ENCODE data around the gene PP2D1.
"Not testable (repeated sequence)": the region's sequence is repeated elsewhere in the genome, so short reads cannot be mapped to it uniquely, and the experiment has no call there.

The PP2D1 gene

DNA sequence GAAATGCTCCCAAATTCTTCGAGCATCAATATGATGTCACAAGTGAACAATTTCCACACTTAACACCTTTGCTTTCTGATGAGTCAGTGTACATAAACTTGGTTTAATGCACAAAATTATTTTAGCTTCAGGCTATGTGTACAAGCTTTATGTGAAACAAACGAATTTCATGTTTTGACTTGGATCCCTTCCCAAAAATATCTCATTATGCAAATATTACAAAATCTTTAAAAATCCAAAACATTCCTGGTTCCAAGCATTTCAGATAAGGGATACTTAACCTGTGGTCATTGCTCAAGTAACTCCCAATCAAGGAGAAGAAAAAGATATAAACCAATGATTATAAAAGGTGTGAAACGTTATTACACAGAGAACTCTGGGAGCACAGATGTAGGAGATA is 40.0 kb downstream of the PP2D1 start:
- no peak for DNase-seq

DNA sequence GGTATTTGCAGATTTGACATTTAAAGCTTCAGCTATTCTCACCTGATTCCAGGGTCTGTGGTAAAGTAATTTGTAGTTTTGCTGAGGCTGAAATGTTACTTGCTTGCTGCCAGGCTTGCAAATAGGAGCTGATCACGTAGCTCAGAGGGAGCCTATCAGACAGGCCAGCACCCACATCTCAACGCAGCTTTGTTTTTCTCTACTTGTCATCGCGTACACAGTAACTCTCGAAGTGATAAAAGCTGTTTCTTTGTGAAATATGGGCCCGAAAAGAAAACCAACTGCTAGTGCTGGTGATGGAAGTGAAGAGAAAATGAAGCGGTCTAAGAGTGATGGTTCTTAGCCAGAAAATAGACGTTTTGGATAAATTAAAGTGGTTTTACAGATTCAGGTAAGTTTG is 41.7 kb downstream of the PP2D1 start:
- no peak for DNase-seq

DNA sequence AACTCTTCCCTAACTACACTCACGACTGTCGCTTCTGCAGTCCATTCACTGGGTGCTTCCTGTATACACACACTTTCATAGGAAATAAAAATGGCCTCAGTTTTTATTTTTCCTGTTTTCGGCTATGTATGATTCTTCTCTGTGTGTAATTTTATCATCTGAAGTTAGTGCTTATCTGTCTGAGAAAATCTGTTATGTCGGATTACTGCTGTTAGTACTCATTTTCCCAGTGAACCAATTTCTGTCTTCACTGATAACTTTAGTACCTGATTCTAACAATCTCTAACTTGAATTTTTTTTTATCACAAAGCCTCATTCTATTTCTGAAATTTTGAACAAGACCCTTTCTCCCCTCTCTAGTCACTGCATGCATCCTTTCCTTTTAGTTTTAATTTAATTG is 44.3 kb downstream of the PP2D1 start:
- DNase-seq = no peak

- no peak for DNase-seq
Measured at GRCh38 chr3:19967208-19967607, 44.9 kb downstream of the PP2D1 start.

GRCh38 chr3:19961960-19962359 is 50.1 kb downstream of the PP2D1 start:
- DNase-seq = no peak

GRCh38 chr3:19960696-19961095 is 51.4 kb downstream of the PP2D1 start:
- DNase-seq = no peak

DNA sequence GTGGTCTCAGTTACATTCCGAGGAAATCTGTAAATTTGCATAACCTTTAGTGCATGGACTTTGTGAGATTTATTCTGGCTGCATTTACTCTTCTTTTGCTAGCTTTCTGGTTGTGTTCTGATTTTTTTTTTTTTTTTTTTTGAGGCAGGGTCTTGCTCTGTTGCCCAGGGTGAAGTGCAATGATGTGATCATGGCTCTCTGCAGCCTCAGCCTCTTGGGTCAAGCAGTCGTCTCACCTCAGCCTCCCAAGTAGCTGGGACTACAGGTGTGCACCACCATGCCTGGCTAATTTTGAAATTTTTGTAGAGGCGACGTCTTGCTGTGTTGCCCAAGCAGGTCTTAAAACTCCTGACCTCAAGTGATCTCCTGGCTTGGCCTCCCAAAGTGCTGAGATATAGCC is 52.6 kb downstream of the PP2D1 start:
- no peak for DNase-seq

- not testable (repeated sequence) for DNase-seq
Measured at GRCh38 chr3:19957354-19957753, 54.7 kb downstream of the PP2D1 start.

- DNase-seq = no peak
Measured at GRCh38 chr3:19954676-19955075, 57.4 kb downstream of the PP2D1 start.

- no peak for DNase-seq
Measured at GRCh38 chr3:19950316-19950715, 61.7 kb downstream of the PP2D1 start.

DNA sequence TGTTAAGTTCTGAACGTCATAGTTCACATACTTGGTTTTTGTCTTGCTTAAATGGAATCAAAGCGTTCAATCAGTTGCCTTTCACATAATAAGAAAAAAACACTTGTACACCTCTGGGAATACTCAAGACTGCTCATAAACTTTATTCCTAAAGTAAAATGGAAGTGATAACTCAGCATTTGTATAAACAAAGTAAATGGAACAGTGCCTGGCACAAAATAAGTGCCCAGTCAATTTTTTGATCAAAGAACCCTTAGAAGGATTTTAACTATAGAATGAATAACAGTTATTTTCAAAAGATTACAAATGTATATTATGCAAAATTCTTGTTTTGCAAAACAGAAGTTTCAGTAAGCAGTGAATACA is 63.9 kb downstream of the PP2D1 start:
- DNase-seq = no peak

- DNase-seq = peak in 43 of 56 donors; percentile 2 to 78 (median 44)
Measured at GRCh38 chr3:19947549-19948225, 64.4 kb downstream of the PP2D1 start.

DNA sequence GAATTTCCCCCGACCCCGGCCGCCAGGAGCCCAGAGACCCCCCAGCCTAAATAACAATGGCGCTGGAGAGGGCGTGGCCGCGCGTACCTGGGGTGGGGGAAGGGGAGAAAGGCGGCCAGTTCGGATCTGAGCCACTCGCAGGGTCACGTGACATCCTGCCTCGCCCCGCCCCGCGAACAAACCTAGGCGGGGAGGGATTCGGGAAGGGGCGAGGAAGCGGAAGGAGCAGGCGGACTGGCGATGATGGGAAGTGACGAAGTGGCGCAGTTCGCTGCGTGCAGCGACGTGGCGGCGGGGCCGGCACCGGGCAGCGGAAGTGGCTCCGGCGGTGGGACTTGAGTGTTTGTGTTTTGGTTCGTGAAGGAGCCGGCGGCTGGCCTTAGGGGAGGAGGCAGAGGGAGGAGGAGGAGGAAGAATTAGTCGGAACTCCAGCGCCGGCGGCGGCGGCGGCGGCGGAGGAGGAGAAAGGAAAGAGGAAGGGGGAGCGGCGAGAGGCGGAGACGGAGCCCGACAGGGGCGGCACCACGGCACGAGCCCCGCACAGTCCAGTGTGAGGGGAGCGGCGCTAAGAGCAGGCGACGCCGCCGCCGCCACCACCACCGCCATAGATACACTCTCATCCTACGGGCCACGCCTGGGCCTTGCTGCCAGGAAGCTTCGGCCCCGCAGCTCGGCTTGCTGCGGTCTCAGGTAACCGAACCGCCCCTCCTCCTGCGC is 65.1 kb downstream of the PP2D1 start, which contains the start of gene RAB5A:
Gene RAB5A (plus strand): TSS at position 266 of the 717 bp plus-strand sequence. CDS start 3,802 bp downstream, outside the sequence.
- peak; percentile 55 to 97 (median 92) for DNase-seq

DNA sequence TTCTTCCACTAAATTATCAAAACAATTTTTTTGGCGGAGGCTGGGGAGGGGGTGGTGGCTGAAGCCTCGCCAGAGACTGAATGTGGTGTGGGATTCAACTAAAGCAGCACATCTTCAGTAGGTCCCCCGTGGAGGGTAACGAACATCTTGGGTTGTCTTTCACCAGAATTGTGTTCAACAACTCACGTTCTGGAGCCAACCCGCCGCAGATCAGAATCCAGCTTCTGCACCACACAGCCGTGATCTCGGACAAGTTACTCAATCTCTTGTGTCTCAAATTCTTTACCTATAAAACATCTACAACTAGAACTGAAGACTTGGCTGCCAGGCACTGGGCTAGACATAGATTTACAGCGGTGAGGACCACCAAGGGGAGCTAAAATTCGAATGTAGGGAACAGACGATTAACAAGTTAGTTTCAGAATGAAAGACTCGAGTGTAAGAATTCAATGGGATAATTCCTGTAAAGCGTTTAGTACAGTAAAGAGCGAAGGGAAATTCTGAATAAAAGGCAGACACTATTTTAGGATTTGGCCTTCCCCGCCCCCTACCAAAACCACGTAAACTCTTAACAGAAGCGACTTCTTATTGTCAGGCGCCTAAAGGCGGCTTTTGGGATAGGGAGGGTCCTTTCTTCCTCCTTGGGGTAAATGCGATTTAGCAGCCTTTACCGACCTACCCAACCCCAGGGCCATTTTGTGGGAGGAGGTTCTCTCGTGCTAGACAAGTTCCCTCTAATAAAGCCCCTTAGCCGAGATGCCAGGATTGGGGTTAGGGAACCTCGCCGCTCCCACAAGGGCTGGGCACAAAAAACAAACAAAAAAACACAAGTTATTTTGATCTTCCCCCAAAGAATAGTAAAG is 65.9 kb downstream of the PP2D1 start:
- DNase-seq = peak in 9 of 56 donors; percentile 10 to 70 (median 33)

DNA sequence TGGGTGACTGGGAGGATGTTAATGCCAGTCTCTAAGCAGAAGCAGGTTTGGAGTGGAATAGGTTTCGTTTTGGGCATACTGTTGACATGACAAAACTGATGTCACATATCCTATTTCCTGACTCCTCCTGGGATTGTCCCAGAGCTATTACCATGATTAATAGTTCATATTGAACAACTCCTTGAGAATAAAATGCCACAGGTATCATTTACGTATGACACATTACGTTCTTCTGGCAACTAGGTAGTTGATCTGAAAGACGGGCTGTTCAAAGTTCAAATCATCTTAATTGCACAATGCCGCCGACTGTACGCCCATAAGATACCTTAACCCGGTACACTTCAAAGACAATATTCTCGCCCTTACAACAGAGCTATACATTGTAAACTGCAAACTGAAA is 66.5 kb downstream of the PP2D1 start:
- DNase-seq = no peak

GRCh38 chr3:19940643-19941042 is 71.4 kb downstream of the PP2D1 start:
- DNase-seq = no peak

DNA sequence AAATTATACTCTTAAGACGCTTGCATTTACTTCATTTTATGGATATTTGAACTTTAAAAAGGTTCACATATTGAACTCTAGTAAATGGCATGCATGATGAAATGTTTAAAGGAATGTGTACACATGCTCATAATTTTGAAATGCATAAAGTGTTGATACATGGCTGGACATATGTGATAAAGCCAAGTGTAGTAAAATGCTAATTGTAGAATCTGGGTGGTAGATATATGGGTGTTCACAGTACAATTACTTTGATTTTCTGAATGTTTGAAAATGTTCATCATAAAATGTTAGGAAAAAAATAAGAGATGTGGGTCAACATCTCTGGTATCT is 73.8 kb downstream of the PP2D1 start:
- DNase-seq = no peak

DNA sequence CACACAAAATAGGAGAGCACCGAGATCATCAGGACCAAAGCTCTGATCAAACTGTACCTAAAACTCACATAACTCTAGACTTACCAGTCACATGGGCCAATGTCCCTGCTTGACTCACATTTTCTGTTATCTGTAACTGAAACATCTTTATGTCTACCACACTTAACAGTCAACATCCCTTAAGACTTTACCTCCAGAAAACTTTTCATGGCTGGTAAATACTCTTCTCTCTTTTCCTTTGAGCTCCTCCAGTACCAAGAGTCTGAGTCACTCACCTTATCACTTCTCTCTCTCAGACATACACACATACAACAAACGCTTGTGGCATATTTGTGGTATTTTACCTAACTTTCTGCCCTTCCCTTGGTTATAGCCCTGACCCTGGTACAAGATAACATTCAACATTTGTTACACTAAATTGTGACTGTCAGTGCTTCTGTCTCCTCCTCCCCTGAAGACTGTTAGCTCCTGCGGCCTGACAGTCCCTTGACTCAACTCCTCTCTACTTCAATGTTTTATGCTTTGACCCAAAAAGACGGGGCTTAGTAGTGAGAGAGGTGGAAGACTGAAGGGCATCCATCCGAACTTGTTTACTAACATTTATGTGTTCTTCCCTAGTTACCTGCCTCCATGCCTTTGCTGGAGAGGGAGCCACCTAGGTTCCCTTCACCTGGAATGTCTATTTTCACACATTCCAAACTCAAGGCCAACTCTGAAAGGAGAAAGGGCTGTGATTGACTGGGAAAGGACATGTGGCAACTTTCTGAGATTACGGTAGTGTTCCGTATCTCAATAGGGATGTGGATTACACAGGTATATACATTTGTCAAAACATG is 74.4 kb downstream of the PP2D1 start:
- DNase-seq = no peak
